ENCODE results near the gene CYP24A1. TPM values are rescaled to one million over a fixed set of nuclear protein-coding genes. Genes with fewer than 3 reads are reported as not detected.

The CYP24A1 gene
- total RNA-seq, 1 donor from 2014 or later = not detected

DNA sequence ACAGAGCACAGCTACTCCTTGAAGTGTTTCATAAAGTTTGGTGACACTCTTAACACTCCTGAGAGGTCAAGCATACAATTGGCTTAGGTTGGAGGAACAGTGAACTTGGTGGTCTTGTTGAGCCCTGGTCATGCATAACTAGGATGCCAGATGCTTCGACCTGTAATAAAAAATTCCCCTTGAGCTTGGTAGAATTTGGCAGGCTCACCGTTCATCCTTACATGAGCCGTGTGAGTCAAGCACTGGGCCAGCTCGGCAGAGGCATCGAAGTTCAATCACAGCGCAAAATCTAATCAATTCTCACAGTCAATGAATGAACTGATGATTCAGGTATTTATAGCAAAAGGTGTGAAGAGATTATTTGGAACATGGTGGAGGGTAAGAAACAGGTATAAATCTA is 33.7 kb downstream of the CYP24A1 start:
- Mint-ChIP-seq H3K9me3 (ENCODE audit: unreplicated experiment) (no peaks in the 10 kb centered on the region), H3K4me3 (ENCODE audit: unreplicated experiment) (no peak overlapping the region), H3K27me3 (ENCODE audit: unreplicated experiment) (no peaks in the 10 kb centered on the region), H3K4me1 (ENCODE audit: low read depth, unreplicated experiment) (no peaks in the 10 kb centered on the region), H3K36me3 (ENCODE audit: unreplicated experiment) (no peaks in the 10 kb centered on the region), H3K27ac (ENCODE audit: unreplicated experiment) (no peak overlapping the region)
- DNase-seq = no peak
- TF ChIP-seq CTCF (IDR thresholded peaks at IDR 0.05; ENCODE audit: partially characterized antibody, unreplicated experiment) = no peak

GRCh38 chr20:54139188-54139587 is 34.6 kb downstream of the CYP24A1 start:
- DNase-seq = no peak
- H3K27ac Mint-ChIP-seq (ENCODE audit: unreplicated experiment) = no peak overlapping the region
- H3K9me3 Mint-ChIP-seq (ENCODE audit: unreplicated experiment) = no peaks in the 10 kb centered on the region
- H3K36me3 Mint-ChIP-seq (ENCODE audit: unreplicated experiment) = no peaks in the 10 kb centered on the region
- TF ChIP-seq CTCF (IDR thresholded peaks at IDR 0.05; ENCODE audit: partially characterized antibody, unreplicated experiment) = no peak
- no peak overlapping the region for H3K4me3 Mint-ChIP-seq (ENCODE audit: unreplicated experiment)
- no peaks in the 10 kb centered on the region for H3K27me3 Mint-ChIP-seq (ENCODE audit: unreplicated experiment)
- no peaks in the 10 kb centered on the region for H3K4me1 Mint-ChIP-seq (ENCODE audit: low read depth, unreplicated experiment)

DNA sequence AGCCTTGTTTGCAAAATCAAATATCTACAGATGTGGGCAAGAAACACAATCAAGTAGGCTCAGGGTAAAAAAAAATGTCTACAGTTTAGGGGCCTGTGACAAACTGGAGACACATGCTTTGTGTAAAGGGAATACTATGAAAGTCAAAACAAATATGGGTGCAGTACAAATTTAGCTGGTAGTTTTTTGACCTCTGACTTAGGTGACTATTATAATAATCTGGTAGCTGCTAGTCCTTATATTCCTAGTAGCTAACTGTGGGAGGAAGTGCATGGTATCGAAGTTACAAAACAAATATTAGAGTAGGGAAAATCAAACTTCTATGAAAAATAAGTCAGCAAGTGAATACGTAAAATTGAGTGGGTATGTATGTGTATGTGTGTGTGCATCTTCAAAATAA is 35.4 kb downstream of the CYP24A1 start:
- H3K9me3 Mint-ChIP-seq (ENCODE audit: unreplicated experiment) = no peaks in the 10 kb centered on the region
- no peak overlapping the region for H3K4me3 Mint-ChIP-seq (ENCODE audit: unreplicated experiment)
- TF ChIP-seq CTCF (IDR thresholded peaks at IDR 0.05; ENCODE audit: partially characterized antibody, unreplicated experiment) = no peak
- H3K27me3 Mint-ChIP-seq (ENCODE audit: unreplicated experiment) = no peaks in the 10 kb centered on the region
- no peaks in the 10 kb centered on the region for H3K36me3 Mint-ChIP-seq (ENCODE audit: unreplicated experiment)
- DNase-seq = no peak
- H3K27ac Mint-ChIP-seq (ENCODE audit: unreplicated experiment) = no peak overlapping the region
- no peaks in the 10 kb centered on the region for H3K4me1 Mint-ChIP-seq (ENCODE audit: low read depth, unreplicated experiment)

- Mint-ChIP-seq H3K9me3 (ENCODE audit: unreplicated experiment) (no peaks in the 10 kb centered on the region), H3K36me3 (ENCODE audit: unreplicated experiment) (no peaks in the 10 kb centered on the region)
- TF ChIP-seq CTCF (IDR thresholded peaks at IDR 0.05; ENCODE audit: partially characterized antibody, unreplicated experiment) = no peak
Observed at GRCh38 chr20:54137115-54137514, 36.7 kb downstream of the CYP24A1 start.

GRCh38 chr20:54134445-54135220 is 39.2 kb downstream of the CYP24A1 start:
- Mint-ChIP-seq H3K27me3 (ENCODE audit: unreplicated experiment) (peaks cover 1% of the 10 kb centered on the region), H3K4me3 (ENCODE audit: unreplicated experiment) (no peak overlapping the region), H3K36me3 (ENCODE audit: unreplicated experiment) (peaks cover 2% of the 10 kb centered on the region), H3K27ac (ENCODE audit: unreplicated experiment) (no peak overlapping the region), H3K4me1 (ENCODE audit: low read depth, unreplicated experiment) (peaks cover 7% of the 10 kb centered on the region), H3K9me3 (ENCODE audit: unreplicated experiment) (no peaks in the 10 kb centered on the region)
- no peak for TF ChIP-seq CTCF (IDR thresholded peaks at IDR 0.05; ENCODE audit: partially characterized antibody, unreplicated experiment)
- DNase-seq = no peak

More at GRCh38 chr20:54137115-54137514, 36.7 kb downstream of the CYP24A1 start:
- DNase-seq = no peak
- H3K27me3 Mint-ChIP-seq (ENCODE audit: unreplicated experiment) = no peaks in the 10 kb centered on the region
- H3K27ac Mint-ChIP-seq (ENCODE audit: unreplicated experiment) = no peak overlapping the region
- H3K4me1 Mint-ChIP-seq (ENCODE audit: low read depth, unreplicated experiment) = peaks cover 6% of the 10 kb centered on the region
- no peak overlapping the region for H3K4me3 Mint-ChIP-seq (ENCODE audit: unreplicated experiment)

Data from glutamatergic neuron (in vitro differentiated cells).